ENCODE results near the gene BRPF1.

GRCh38 chr3:9696480-9697220 is 34.9 kb upstream of the BRPF1 start:
- TF ChIP-seq CTCF (IDR thresholded peaks at IDR 0.05; ENCODE audit: insufficient read depth, low read length) (no peak), GABPA (IDR thresholded peaks at IDR 0.05; ENCODE audit: low read depth) (no peak), SPI1 (IDR thresholded peaks at IDR 0.05; ENCODE audit: borderline replicate concordance, low read depth) (no peak), REST (IDR thresholded peaks at IDR 0.05; ENCODE audit: insufficient replicate concordance, low read depth) (no peak), POLR2AphosphoS5 (IDR thresholded peaks at IDR 0.05; ENCODE audit: low read depth) (no peak)
